Measurements from ENCODE around the gene B3GNT7.
"Not testable (repeated sequence)": the region's sequence is repeated elsewhere in the genome, so short reads cannot be mapped to it uniquely, and the experiment has no call there.

The B3GNT7 gene

GRCh38 chr2:231399853-231400680 lies 4.6 kb downstream of the B3GNT7 start:
- Histone ChIP-seq H3K4me3 (ENCODE audit: low read depth, low read length) (no peak overlapping the region), H3K9me3 (ENCODE audit: control insufficient read depth, insufficient read depth, low read length) (no peaks in the 10 kb centered on the region)

GRCh38 chr2:231400681-231401080 lies 5.2 kb downstream of the B3GNT7 start:
- H3K36me3 ChIP-seq (ENCODE audit: control insufficient read depth, insufficient read depth, low read length), result peaks cover 25% of the 10 kb centered on the region
- not testable (repeated sequence) for H3K27me3 ChIP-seq (ENCODE audit: control insufficient read depth, insufficient read depth, low read length); H3K4me3 ChIP-seq (ENCODE audit: low read depth, low read length); H3K4me1 ChIP-seq (ENCODE audit: control insufficient read depth, insufficient read depth, low read length); H3K9ac ChIP-seq (ENCODE audit: low read depth, low read length); H3K9me3 ChIP-seq (ENCODE audit: control insufficient read depth, insufficient read depth, low read length)

More at GRCh38 chr2:231399853-231400680, 4.6 kb downstream of the B3GNT7 start:
- Histone ChIP-seq H3K36me3 (ENCODE audit: control insufficient read depth, insufficient read depth, low read length) (peaks cover 25% of the 10 kb centered on the region), H3K27me3 (ENCODE audit: control insufficient read depth, insufficient read depth, low read length) (no peaks in the 10 kb centered on the region), H3K9ac (ENCODE audit: low read depth, low read length) (no peak overlapping the region), H3K4me1 (ENCODE audit: control insufficient read depth, insufficient read depth, low read length) (peaks cover under 1% of the 10 kb centered on the region)

GRCh38 chr2:231401101-231401500 lies 5.6 kb downstream of the B3GNT7 start:
- not testable (repeated sequence) for H3K9me3 ChIP-seq (ENCODE audit: control insufficient read depth, insufficient read depth, low read length); H3K9ac ChIP-seq (ENCODE audit: low read depth, low read length); H3K4me1 ChIP-seq (ENCODE audit: control insufficient read depth, insufficient read depth, low read length); H3K27me3 ChIP-seq (ENCODE audit: control insufficient read depth, insufficient read depth, low read length); H3K4me3 ChIP-seq (ENCODE audit: low read depth, low read length)
- H3K36me3 ChIP-seq (ENCODE audit: control insufficient read depth, insufficient read depth, low read length), result peaks cover 25% of the 10 kb centered on the region

DNA sequence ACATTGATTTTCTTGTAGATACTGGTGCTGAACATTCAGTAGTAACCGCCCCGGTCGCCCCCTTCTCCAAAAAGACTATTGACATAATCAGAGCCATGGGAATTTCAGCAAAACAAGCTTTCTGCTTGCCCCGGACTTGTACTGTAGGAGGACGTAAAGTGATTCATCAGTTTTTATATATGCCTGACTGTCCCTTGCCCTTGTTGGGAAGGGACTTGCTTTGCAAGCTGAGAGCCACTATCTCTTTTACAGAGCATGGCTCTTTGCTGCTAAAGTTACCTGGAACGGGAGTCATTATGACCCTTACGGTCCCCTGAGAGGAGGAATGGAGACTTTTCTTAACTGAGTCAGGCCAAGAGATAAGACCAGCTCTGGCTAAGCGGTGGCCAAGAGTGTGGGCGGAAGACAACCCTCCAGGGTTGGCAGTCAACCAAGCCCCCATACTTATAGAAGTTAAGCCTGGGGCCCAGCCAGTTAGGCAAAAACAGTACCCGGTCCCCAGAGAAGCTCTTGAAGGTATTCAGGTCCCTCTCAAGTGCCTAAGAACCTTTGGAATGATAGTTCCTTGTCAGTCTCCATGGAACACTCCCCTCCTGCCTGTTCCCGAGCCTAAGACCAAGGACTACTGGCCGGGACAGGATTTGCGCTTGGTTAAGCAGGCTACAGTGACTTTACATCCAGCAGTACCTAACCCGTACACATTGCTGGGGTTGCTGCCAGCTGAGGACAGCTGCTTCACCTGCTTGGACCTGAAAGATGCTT lies 8.1 kb downstream of the B3GNT7 start:
- H3K4me1 ChIP-seq (ENCODE audit: control insufficient read depth, insufficient read depth, low read length); H3K9ac ChIP-seq (ENCODE audit: low read depth, low read length); H3K9me3 ChIP-seq (ENCODE audit: control insufficient read depth, insufficient read depth, low read length): not testable (repeated sequence)

DNA sequence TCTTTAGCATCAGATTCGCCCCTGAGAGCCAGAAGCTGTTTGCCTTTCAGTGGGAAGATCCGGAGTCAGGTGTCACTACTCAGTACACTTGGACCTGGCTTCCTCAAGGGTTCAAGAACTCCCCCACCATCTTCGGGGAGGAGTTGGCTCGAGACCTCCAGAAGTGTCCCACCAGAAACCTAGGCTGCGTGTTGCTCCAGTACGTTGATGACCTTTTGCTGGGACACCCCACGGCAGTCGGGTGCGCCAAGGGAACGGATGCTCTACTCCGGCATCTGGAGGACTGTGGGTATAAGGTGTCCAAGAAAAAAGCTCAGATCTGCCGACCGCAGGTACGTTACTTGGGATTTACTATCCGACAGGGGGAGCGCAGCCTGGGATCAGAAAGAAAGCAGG lies 8.7 kb downstream of the B3GNT7 start:
- not testable (repeated sequence) for H3K4me3 ChIP-seq (ENCODE audit: low read depth, low read length); H3K9me3 ChIP-seq (ENCODE audit: control insufficient read depth, insufficient read depth, low read length); H3K27me3 ChIP-seq (ENCODE audit: control insufficient read depth, insufficient read depth, low read length); H3K4me1 ChIP-seq (ENCODE audit: control insufficient read depth, insufficient read depth, low read length); H3K9ac ChIP-seq (ENCODE audit: low read depth, low read length); H3K36me3 ChIP-seq (ENCODE audit: control insufficient read depth, insufficient read depth, low read length)

More for the DNA sequence above, 8.1 kb downstream of the B3GNT7 start:
- not testable (repeated sequence) for H3K4me3 ChIP-seq (ENCODE audit: low read depth, low read length); H3K27me3 ChIP-seq (ENCODE audit: control insufficient read depth, insufficient read depth, low read length)
- peaks cover 13% of the 10 kb centered on the region for H3K36me3 ChIP-seq (ENCODE audit: control insufficient read depth, insufficient read depth, low read length)

- H3K9ac ChIP-seq (ENCODE audit: low read depth, low read length), result not testable (repeated sequence)
Observed at GRCh38 chr2:231405601-231406367, 10.3 kb downstream of the B3GNT7 start.

DNA sequence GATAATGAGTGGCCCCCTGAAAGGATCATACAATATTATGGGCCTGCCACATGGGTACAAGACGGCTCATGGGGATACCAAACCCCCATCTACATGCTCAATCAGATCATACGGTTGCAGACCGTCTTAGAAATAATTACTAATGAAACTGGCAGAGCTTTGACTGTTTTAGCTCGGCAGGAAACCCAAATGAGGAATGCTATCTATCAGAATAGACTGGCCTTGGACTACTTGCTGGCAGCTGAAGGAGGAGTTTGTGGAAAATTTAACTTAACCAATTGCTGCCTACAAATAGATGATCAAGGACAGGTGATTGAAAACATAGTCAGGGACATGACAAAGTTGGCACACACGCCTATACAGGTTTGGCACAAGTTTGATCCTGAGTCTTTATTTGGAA lies 12.2 kb downstream of the B3GNT7 start:
- H3K4me3 ChIP-seq (ENCODE audit: low read depth, low read length); H3K9me3 ChIP-seq (ENCODE audit: control insufficient read depth, insufficient read depth, low read length); H3K27me3 ChIP-seq (ENCODE audit: control insufficient read depth, insufficient read depth, low read length); H3K9ac ChIP-seq (ENCODE audit: low read depth, low read length); H3K36me3 ChIP-seq (ENCODE audit: control insufficient read depth, insufficient read depth, low read length); H3K4me1 ChIP-seq (ENCODE audit: control insufficient read depth, insufficient read depth, low read length): not testable (repeated sequence)

More at GRCh38 chr2:231405601-231406367, 10.3 kb downstream of the B3GNT7 start:
- H3K4me1 ChIP-seq (ENCODE audit: control insufficient read depth, insufficient read depth, low read length); H3K4me3 ChIP-seq (ENCODE audit: low read depth, low read length); H3K36me3 ChIP-seq (ENCODE audit: control insufficient read depth, insufficient read depth, low read length); H3K9me3 ChIP-seq (ENCODE audit: control insufficient read depth, insufficient read depth, low read length); H3K27me3 ChIP-seq (ENCODE audit: control insufficient read depth, insufficient read depth, low read length): not testable (repeated sequence)

GRCh38 chr2:231408304-231408703 lies 12.8 kb downstream of the B3GNT7 start:
- not testable (repeated sequence) for H3K36me3 ChIP-seq (ENCODE audit: control insufficient read depth, insufficient read depth, low read length); H3K9ac ChIP-seq (ENCODE audit: low read depth, low read length); H3K27me3 ChIP-seq (ENCODE audit: control insufficient read depth, insufficient read depth, low read length)

GRCh38 chr2:231409776-231410175 lies 14.3 kb downstream of the B3GNT7 start:
- H3K4me3 ChIP-seq (ENCODE audit: low read depth, low read length), result no peak overlapping the region
- peaks cover 11% of the 10 kb centered on the region for H3K4me1 ChIP-seq (ENCODE audit: control insufficient read depth, insufficient read depth, low read length)
- H3K9me3 ChIP-seq (ENCODE audit: control insufficient read depth, insufficient read depth, low read length), result no peaks in the 10 kb centered on the region
- no peak overlapping the region for H3K9ac ChIP-seq (ENCODE audit: low read depth, low read length)
- H3K36me3 ChIP-seq (ENCODE audit: control insufficient read depth, insufficient read depth, low read length), result no peaks in the 10 kb centered on the region
- H3K27me3 ChIP-seq (ENCODE audit: control insufficient read depth, insufficient read depth, low read length), result no peaks in the 10 kb centered on the region

More at GRCh38 chr2:231408304-231408703, 12.8 kb downstream of the B3GNT7 start:
- H3K9me3 ChIP-seq (ENCODE audit: control insufficient read depth, insufficient read depth, low read length); H3K4me1 ChIP-seq (ENCODE audit: control insufficient read depth, insufficient read depth, low read length); H3K4me3 ChIP-seq (ENCODE audit: low read depth, low read length): not testable (repeated sequence)

DNA sequence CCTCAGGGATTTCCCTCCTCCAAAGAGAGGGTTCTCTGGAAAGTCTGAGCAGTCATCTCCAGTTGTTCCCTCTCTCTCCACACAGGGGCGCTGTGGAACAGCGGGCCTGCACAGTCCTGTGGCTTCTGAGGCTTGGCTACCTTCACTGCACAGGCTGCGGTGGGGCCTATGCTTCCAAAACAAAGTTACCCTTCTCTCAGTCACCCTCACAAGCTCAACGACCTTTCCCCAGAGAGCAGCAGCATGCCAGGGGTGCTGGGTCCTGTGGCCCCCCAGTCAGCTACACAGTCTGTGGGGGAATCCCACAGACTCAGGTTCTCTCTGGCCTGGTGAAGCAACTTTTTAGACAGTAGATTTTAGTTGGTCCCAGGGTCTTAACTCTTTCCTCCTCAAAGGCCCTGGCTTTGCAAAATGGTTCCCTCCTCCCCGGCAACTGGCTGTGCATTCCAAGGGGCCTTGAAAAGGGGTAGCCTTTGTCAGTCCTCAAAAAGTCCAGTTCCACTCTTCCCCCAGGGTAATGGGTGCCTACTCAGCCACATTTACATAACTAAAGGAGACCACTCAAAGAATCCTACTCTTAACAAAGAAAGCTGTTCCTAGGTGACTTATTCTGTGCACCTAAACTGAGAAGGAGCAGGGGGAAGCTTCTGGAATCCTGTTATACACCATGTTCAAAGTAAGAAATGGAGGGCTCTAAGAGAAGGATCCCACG lies 14.9 kb downstream of the B3GNT7 start:
- Histone ChIP-seq H3K9ac (ENCODE audit: low read depth, low read length) (peak overlapping the region; percentile 75), H3K36me3 (ENCODE audit: control insufficient read depth, insufficient read depth, low read length) (no peaks in the 10 kb centered on the region), H3K9me3 (ENCODE audit: control insufficient read depth, insufficient read depth, low read length) (no peaks in the 10 kb centered on the region), H3K27me3 (ENCODE audit: control insufficient read depth, insufficient read depth, low read length) (no peaks in the 10 kb centered on the region), H3K4me1 (ENCODE audit: control insufficient read depth, insufficient read depth, low read length) (peaks cover 11% of the 10 kb centered on the region), H3K4me3 (ENCODE audit: low read depth, low read length) (peak overlapping the region; percentile 5)

- H3K27me3 ChIP-seq (ENCODE audit: control insufficient read depth, insufficient read depth, low read length), result no peaks in the 10 kb centered on the region
- peaks cover 11% of the 10 kb centered on the region for H3K4me1 ChIP-seq (ENCODE audit: control insufficient read depth, insufficient read depth, low read length)
- no peaks in the 10 kb centered on the region for H3K36me3 ChIP-seq (ENCODE audit: control insufficient read depth, insufficient read depth, low read length)
- no peaks in the 10 kb centered on the region for H3K9me3 ChIP-seq (ENCODE audit: control insufficient read depth, insufficient read depth, low read length)
- no peak overlapping the region for H3K9ac ChIP-seq (ENCODE audit: low read depth, low read length)
- H3K4me3 ChIP-seq (ENCODE audit: low read depth, low read length), result peak overlapping the region; percentile 48
Observed at GRCh38 chr2:231411237-231411636, 15.7 kb downstream of the B3GNT7 start.
